C1 segment of cervical spinal cord (tissue), 14 donors: ENCODE results near the gene PTGFRN.
"Not testable (repeated sequence)": the region's sequence is repeated elsewhere in the genome, so short reads cannot be mapped to it uniquely, and the experiment has no call there.

Experiments used
- DNase-seq, 14 donors: peaks; one replicate each; lab custom pipeline; 2025; lab: John Stamatoyannopoulos, UW

The PTGFRN gene

DNA sequence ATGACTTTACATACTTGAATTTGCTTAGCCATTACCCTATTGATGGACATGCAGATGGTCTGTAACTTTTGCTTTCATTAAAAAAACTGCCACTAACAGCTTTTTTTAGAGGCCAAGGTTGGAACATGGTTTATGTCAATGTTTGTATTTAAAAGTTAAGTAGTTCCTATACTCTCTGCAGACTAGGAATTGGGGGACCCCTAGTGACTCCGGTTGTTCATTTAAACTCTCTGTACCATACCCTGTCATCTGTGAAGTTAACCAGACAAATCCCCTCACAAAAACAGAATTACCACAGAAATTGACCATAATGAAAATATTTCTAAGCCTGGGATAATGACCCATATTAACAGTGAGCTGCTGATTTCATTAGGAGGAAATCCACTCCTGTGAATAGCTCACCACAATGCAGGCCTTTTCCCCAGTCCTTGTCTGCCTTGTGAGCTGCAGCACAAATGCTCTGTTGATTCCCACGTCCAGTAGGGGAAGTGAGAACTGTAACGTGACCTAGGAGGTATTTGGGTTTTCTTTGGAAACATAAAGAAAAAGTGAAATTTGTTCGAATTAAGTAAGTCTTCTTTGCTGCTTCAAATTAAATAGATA lies 61.6 kb downstream of the PTGFRN start:
- DNase-seq, result no peak

GRCh38 chr1:116971965-116972673 lies 62.4 kb downstream of the PTGFRN start:
- DNase-seq, result peak in 1 of 14 donors; percentile 17

- no peak for DNase-seq
Observed at GRCh38 chr1:116972674-116973030, 62.9 kb downstream of the PTGFRN start.

DNA sequence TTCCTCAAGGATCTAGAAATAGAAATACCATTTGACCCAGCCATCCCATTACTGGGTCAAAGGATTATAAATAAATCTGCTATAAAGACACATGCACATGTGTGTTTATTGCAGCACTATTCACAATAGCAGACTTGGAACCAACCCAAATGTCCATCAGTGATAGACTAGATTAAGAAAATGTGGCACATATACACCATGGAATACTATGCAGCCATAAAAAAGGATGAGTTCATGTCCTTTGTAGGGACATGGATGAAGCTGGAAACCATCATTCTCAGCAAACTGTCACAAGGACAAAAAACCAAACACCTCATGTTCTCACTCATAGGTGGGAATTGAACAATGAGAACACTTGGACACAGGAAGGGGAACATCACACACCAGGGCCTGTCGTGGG lies 70.6 kb downstream of the PTGFRN start:
- not testable (repeated sequence) for DNase-seq

GRCh38 chr1:116981521-116982037 lies 71.9 kb downstream of the PTGFRN start:
- peak in 1 of 14 donors; percentile 31 for DNase-seq

DNA sequence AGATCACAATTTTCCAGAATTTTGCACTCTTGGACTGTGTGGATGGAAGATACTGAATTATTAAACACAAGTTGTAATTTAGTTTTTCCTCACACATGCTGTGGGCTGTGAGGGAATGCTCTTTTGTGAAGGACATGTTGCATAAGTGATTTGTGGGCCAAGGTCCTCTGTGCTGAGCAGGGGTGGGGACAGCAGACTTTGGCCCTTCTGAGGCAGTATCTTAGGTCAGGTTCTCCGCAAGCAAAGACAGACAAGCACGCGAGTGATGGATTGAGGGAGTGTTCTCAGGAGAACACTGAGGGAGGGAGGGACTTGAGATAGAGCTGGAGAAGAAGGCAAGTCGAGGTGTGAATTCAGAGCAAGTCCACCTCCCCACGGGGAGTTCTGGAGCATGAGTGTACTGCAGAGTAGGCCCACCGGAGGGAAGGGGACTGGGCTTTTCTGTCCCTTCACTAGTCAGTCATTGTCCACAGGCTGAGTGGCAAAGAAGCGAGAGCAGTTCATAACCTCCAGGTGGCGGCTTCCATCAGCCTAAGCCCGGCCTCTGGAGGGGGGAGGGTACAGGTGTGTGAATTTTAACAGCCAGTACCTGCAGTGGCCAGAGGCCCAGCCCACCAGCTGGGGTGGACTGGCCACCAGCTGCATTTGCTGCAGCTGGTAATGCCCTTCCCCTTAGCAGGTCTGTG lies 72.7 kb downstream of the PTGFRN start:
- DNase-seq, result no peak

GRCh38 chr1:116983112-116983511 lies 73.4 kb downstream of the PTGFRN start:
- peak in 1 of 14 donors; percentile 2 for DNase-seq

GRCh38 chr1:116983678-116984077 lies 74.0 kb downstream of the PTGFRN start:
- DNase-seq, result no peak

GRCh38 chr1:116984406-116985160 lies 74.9 kb downstream of the PTGFRN start:
- peak in 2 of 14 donors; percentile 5 to 38 for DNase-seq

DNA sequence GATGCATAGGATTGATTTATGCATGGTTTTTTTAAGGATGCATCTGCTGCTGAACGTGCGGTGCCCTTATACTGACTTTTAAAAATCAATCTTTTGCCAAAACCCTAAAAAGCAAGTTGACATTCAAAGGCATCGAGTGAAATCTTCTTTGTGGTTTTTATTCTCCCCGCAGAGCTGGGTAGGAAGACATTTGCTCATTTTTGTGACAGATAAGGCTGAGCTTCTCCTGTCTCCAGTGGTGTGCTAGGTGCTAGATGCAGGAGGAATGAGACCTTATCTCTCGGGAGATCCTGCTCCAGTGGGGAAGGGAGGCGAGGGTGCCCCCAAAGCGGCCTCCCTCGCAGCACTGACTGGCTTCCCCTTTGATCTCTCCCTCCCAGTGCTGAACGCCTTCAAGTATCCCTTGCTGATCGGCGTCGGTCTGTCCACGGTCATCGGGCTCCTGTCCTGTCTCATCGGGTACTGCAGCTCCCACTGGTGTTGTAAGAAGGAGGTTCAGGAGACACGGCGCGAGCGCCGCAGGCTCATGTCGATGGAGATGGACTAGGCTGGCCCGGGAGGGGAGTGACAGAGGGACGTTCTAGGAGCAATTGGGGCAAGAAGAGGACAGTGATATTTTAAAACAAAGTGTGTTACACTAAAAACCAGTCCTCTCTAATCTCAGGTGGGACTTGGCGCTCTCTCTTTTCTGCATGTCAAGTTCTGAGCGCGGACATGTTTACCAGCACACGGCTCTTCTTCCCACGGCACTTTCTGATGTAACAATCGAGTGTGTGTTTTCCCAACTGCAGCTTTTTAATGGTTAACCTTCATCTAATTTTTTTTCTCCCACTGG lies 76.9 kb downstream of the PTGFRN start:
- DNase-seq, result no peak

DNA sequence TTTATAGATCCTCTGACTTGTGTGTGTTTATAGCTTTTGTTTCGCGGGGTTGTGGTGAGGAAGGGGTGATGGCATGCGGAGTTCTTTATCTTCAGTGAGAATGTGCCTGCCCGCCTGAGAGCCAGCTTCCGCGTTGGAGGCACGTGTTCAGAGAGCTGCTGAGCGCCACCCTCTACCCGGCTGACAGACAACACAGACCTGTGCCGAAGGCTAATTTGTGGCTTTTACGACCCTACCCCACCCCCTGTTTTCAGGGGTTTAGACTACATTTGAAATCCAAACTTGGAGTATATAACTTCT lies 77.5 kb downstream of the PTGFRN start:
- DNase-seq, result no peak

DNA sequence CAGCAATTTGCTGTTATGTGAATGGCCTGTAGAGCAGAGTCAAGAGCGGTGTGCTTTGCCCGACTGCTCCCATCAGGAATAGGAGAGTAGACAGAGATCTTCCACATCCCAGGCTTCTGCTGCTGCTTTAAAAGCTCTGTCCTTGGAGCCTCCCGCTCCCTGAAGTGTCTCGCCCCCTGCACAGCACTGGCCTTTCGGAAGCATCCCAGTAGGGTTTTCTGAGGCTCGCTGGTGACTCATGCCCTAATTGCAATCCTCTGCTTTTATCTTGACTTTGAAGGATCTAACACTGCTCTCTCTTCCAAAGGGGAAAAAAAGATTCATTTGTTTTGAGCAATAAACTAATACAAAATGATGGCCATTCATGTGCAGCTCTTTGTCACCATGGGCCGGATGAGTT lies 78.5 kb downstream of the PTGFRN start:
- peak in 1 of 14 donors; percentile 13 for DNase-seq

DNA sequence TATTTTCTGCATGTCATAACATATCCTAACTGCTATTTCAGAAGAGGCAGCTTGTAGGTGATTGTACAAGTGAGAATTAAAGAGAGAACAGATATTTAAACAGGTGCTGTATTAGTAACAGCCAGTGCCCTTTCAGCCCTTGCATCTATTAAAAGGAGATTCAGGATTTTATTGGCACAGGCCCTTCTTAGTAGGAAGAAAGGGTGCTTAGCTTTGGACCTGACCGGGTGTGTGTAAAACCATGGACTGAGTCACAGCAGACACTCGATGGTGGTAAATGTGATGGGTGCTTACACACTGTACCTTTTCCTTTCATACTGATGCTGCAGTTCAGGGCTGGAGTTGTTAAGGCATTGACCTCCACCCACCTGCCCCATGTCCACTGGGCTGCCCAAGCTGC lies 79.2 kb downstream of the PTGFRN start:
- DNase-seq, result no peak

GRCh38 chr1:116989835-116990234 lies 80.1 kb downstream of the PTGFRN start:
- no peak for DNase-seq

- peak in 5 of 14 donors; percentile 9 to 59 (median 12) for DNase-seq
Observed at GRCh38 chr1:116990612-116991151, 81.0 kb downstream of the PTGFRN start.

GRCh38 chr1:116991171-116991845 lies 81.6 kb downstream of the PTGFRN start:
- DNase-seq, result no peak

GRCh38 chr1:116991918-116992317 lies 82.2 kb downstream of the PTGFRN start:
- no peak for DNase-seq

DNA sequence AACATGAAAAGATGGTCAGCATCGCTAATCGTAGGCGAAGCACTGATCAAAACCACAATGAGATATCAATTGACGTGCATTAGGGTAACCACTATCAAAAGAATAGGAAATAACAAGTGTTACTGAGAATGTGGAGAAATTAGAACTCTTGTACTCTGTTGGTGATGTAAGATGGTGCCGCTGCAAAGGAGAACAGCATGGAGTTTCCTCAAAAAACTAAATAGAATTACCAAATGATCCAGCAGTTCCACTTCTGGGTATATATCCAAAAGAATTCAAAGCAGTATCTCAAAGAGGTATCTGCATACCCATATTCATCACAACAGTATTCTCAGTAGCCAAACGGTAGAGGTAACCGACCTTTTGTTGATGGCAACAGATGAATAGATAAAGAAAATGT lies 83.6 kb downstream of the PTGFRN start:
- DNase-seq, result no peak

GRCh38 chr1:116994411-116994810 lies 84.7 kb downstream of the PTGFRN start:
- DNase-seq, result no peak

- no peak for DNase-seq
Observed at GRCh38 chr1:116997066-116997465, 87.3 kb downstream of the PTGFRN start.
